Measurements from ENCODE around the gene CFTR. TPM values are rescaled to one million over a fixed set of nuclear protein-coding genes. Genes with fewer than 3 reads are reported as not detected.

Gene CFTR
- total and polyA plus RNA-seq, 2 of the 4 experiments (the other 2 are of a cell fraction): 0.18 to 0.21 TPM

- no peak overlapping the region for H2BK20ac ChIP-seq (ENCODE audit: low read depth, low read length)
- H4K5ac ChIP-seq (ENCODE audit: low read depth, low read length): no peak overlapping the region
- H4K8ac ChIP-seq (ENCODE audit: low read depth in 2 of 2, low read length in 2 of 2): no peak overlapping the region
- H3K9me3 ChIP-seq (ENCODE audit: control insufficient read depth, insufficient read depth, low read length): no peaks in the 10 kb centered on the region
- in situ Hi-C loops (cut with MboI; ENCODE audit: low sequenced_read_pairs) (no loop called here), intact Hi-C loops (cut with micrococcal nuclease) (no loop called here), dilution Hi-C loops (cut with HindIII; ENCODE audit: low sequenced_read_pairs, unreplicated experiment) (no loop called here)
- no peak overlapping the region for H3K18ac ChIP-seq (ENCODE audit: low read depth, low read length)
- no peaks in the 10 kb centered on the region for H3K27me3 ChIP-seq (ENCODE audit: control insufficient read depth, insufficient read depth, low read length)
- CTCF ChIA-PET: interaction anchor here (0.8 to 0.9 kb wide), 2 partner anchors 19 to 40 kb away, joined by 3 read pairs; no protein-coding TSS in a partner anchor
- no peaks in the 10 kb centered on the region for H4K20me1 ChIP-seq (ENCODE audit: insufficient read depth, low read length)
- H3K23ac ChIP-seq (ENCODE audit: low read depth, low read length): no peak overlapping the region
- peak; percentile 34 for DNase-seq
- no peak overlapping the region for H2BK120ac ChIP-seq (ENCODE audit: low read depth, low read length)
- no peak overlapping the region for H3K4me3 ChIP-seq (ENCODE audit: insufficient read depth, low read depth, low read length)
- H2BK5ac ChIP-seq (ENCODE audit: low read depth, low read length, poor library complexity, severe bottlenecking): no peak overlapping the region
- no peak overlapping the region for H3K27ac ChIP-seq (ENCODE audit: insufficient read depth, low read length)
- no peak overlapping the region for H2BK15ac ChIP-seq (ENCODE audit: low read depth, low read length)
- no peak overlapping the region for H3K4ac ChIP-seq (ENCODE audit: low read depth, low read length)
- no peaks in the 10 kb centered on the region for H3K79me1 ChIP-seq (ENCODE audit: low read depth in 1 of 2, low read length in 2 of 2)
- no peak overlapping the region for H2AFZ ChIP-seq (replicated peaks; ENCODE audit: low read length, poor library complexity)
- peaks cover 5% of the 10 kb centered on the region; the same call in 1 of the 2 replicates for H3K4me1 ChIP-seq (ENCODE audit: control insufficient read depth, insufficient read depth, low read length)
- H3K36me3 ChIP-seq (ENCODE audit: control insufficient read depth, insufficient read depth, low read length): no peaks in the 10 kb centered on the region
- no peaks in the 10 kb centered on the region for H3K9me1 ChIP-seq (ENCODE audit: insufficient read depth, low read length)
- POLR2A ChIA-PET (ENCODE audit: unreplicated experiment): no interaction called here
- H3K9ac ChIP-seq (ENCODE audit: low read depth, low read length): no peak overlapping the region
- BruUV-seq (replicated peaks): no TSS peak
- no peak overlapping the region for H2AK9ac ChIP-seq (replicated peaks; ENCODE audit: low read depth, low read length, poor library complexity)
- H3K4me2 ChIP-seq (ENCODE audit: low read depth, low read length): no peak overlapping the region
- no peak overlapping the region for H4K91ac ChIP-seq (ENCODE audit: insufficient read depth, low read depth, low read length)
- TF ChIP-seq CEBPB (IDR thresholded peaks at IDR 0.05; ENCODE audit: low read depth, low read length) (peak; percentile 44; the same call in 1 of the 2 replicates), RAD21 (IDR thresholded peaks at IDR 0.05; ENCODE audit: low read length) (no peak)
- no peak overlapping the region for H3K14ac ChIP-seq (replicated peaks; ENCODE audit: low read depth, low read length)
- H3K56ac ChIP-seq (ENCODE audit: extremely low read depth, insufficient read depth, low read length): no peak overlapping the region
- H2AK5ac ChIP-seq (ENCODE audit: low read depth, low read length): no peak overlapping the region
- no CpG with 5 or more reads among the region's 3 CpGs for WGBS, 2 experiments (ENCODE audit: extremely low coverage in 2 of 2, insufficient read length in 1 of 2)
- no peak for ATAC-seq (ENCODE audit: low read depth)
These were observed 51.9 kb downstream of the CFTR start for GRCh38 chr7:117531595-117532244.
